Mucosa of rectum (tissue), 2 donors: ENCODE data around the gene PPP4R1.

Source experiments
- H3K27ac ChIP-seq, 2 donors: one replicate each; pipeline ENCODE4 v1.7.0; 2013; ENCODE audit warnings: inconsistent platforms in 2 of 2, low read depth in 2 of 2, low read length in 2 of 2
- H3K27me3 ChIP-seq, 2 donors: one replicate each; pipeline ENCODE4 v1.7.0; 2013; ENCODE audit warnings: low read length in 2 of 2; ENCODE audit not compliant: control insufficient read depth in 2 of 2, insufficient read depth in 2 of 2
- H3K36me3 ChIP-seq, 2 donors: one replicate each; pipeline ENCODE4 v1.7.0; 2013; ENCODE audit warnings: low read length in 2 of 2; ENCODE audit not compliant: control insufficient read depth in 2 of 2, insufficient read depth in 2 of 2
- H3K4me1 ChIP-seq, 2 donors: one replicate each; pipeline ENCODE4 v1.7.0; 2013; ENCODE audit warnings: low read length in 2 of 2, mild to moderate bottlenecking in 1 of 2; ENCODE audit not compliant: control insufficient read depth in 2 of 2, insufficient read depth in 2 of 2
- H3K4me3 ChIP-seq, 2 donors: one replicate each; pipeline ENCODE4 v1.7.0; 2013; ENCODE audit warnings: low read length in 2 of 2
- H3K9ac ChIP-seq, 2 donors: one replicate each; pipeline ENCODE4 v1.7.0; 2013; ENCODE audit warnings: low read length in 2 of 2, low read depth in 1 of 2, mild to moderate bottlenecking in 1 of 2
- H3K9me3 ChIP-seq, 2 donors: one replicate each; pipeline ENCODE4 v1.7.0; 2013; ENCODE audit warnings: low read length in 2 of 2; ENCODE audit not compliant: control insufficient read depth in 2 of 2
- donor health status: healthy.
- donor health status: Normal muscosa, but diverticular disease.

The PPP4R1 gene

GRCh38 chr18:9596226-9596625 is 18.1 kb downstream of the PPP4R1 start:
- Histone ChIP-seq H3K27me3 (no peaks in the 10 kb centered on the region), H3K27ac (no peak overlapping the region), H3K4me3 (no peak overlapping the region), H3K4me1 (peaks cover 0 to 6% of the 10 kb centered on the region in 2 donors), H3K9me3 (peaks cover 0 to 7% of the 10 kb centered on the region in 2 donors), H3K9ac (no peak overlapping the region), H3K36me3 (peaks cover 0 to 3% of the 10 kb centered on the region in 2 donors)

GRCh38 chr18:9594823-9595596 is 19.3 kb downstream of the PPP4R1 start:
- H3K4me3 ChIP-seq, result no peak overlapping the region
- peaks cover 0 to 3% of the 10 kb centered on the region in 2 donors for H3K36me3 ChIP-seq
- no peaks in the 10 kb centered on the region for H3K27me3 ChIP-seq
- peaks cover 0 to under 1% of the 10 kb centered on the region in 2 donors for H3K9me3 ChIP-seq
- peak overlapping the region in 1 of 2 donors; percentile 57 for H3K27ac ChIP-seq
- H3K4me1 ChIP-seq, result peaks cover 0 to 6% of the 10 kb centered on the region in 2 donors
- H3K9ac ChIP-seq, result no peak overlapping the region

- peaks cover 19 to 20% of the 10 kb centered on the region in 2 donors for H3K36me3 ChIP-seq
- H3K9me3 ChIP-seq, result no peaks in the 10 kb centered on the region
- no peaks in the 10 kb centered on the region for H3K27me3 ChIP-seq
- no peak overlapping the region for H3K9ac ChIP-seq
- H3K4me3 ChIP-seq, result no peak overlapping the region
- no peaks in the 10 kb centered on the region for H3K4me1 ChIP-seq
- no peak overlapping the region for H3K27ac ChIP-seq
Measured at GRCh38 chr18:9587924-9588323, 26.4 kb downstream of the PPP4R1 start.

GRCh38 chr18:9586814-9587213 is 27.5 kb downstream of the PPP4R1 start:
- H3K4me1 ChIP-seq, result no peaks in the 10 kb centered on the region
- no peak overlapping the region for H3K27ac ChIP-seq
- H3K36me3 ChIP-seq, result peaks cover 19 to 25% of the 10 kb centered on the region in 2 donors

GRCh38 chr18:9581667-9582066 is 32.7 kb downstream of the PPP4R1 start:
- no peaks in the 10 kb centered on the region for H3K9me3 ChIP-seq
- no peak overlapping the region for H3K9ac ChIP-seq
- H3K27me3 ChIP-seq, result no peaks in the 10 kb centered on the region
- no peaks in the 10 kb centered on the region for H3K4me1 ChIP-seq
- H3K27ac ChIP-seq, result no peak overlapping the region
- H3K36me3 ChIP-seq, result peaks cover 18 to 23% of the 10 kb centered on the region in 2 donors
- H3K4me3 ChIP-seq, result no peak overlapping the region

More at GRCh38 chr18:9586814-9587213, 27.5 kb downstream of the PPP4R1 start:
- H3K27me3 ChIP-seq, result no peaks in the 10 kb centered on the region
- H3K4me3 ChIP-seq, result no peak overlapping the region
- no peak overlapping the region for H3K9ac ChIP-seq
- no peaks in the 10 kb centered on the region for H3K9me3 ChIP-seq

GRCh38 chr18:9578306-9578705 is 36.1 kb downstream of the PPP4R1 start:
- no peaks in the 10 kb centered on the region for H3K9me3 ChIP-seq
- peaks cover 13 to 24% of the 10 kb centered on the region in 2 donors for H3K36me3 ChIP-seq

GRCh38 chr18:9577361-9577760 is 37.0 kb downstream of the PPP4R1 start:
- Histone ChIP-seq H3K9me3 (no peaks in the 10 kb centered on the region), H3K9ac (no peak overlapping the region), H3K27ac (no peak overlapping the region), H3K4me3 (no peak overlapping the region), H3K4me1 (peaks cover 0 to 9% of the 10 kb centered on the region in 2 donors), H3K27me3 (no peaks in the 10 kb centered on the region), H3K36me3 (peaks cover 13 to 18% of the 10 kb centered on the region in 2 donors)

More at GRCh38 chr18:9578306-9578705, 36.1 kb downstream of the PPP4R1 start:
- no peaks in the 10 kb centered on the region for H3K27me3 ChIP-seq
- H3K4me1 ChIP-seq, result peaks cover 0 to 9% of the 10 kb centered on the region in 2 donors
- H3K27ac ChIP-seq, result no peak overlapping the region
- H3K4me3 ChIP-seq, result no peak overlapping the region
- no peak overlapping the region for H3K9ac ChIP-seq

- Histone ChIP-seq H3K36me3 (peaks cover 8 to 9% of the 10 kb centered on the region in 2 donors), H3K9me3 (no peaks in the 10 kb centered on the region), H3K27ac (peak overlapping the region in 1 of 2 donors; percentile 32), H3K27me3 (no peaks in the 10 kb centered on the region), H3K4me3 (no peak overlapping the region), H3K9ac (no peak overlapping the region), H3K4me1 (peaks cover 0 to 19% of the 10 kb centered on the region in 2 donors)
Measured at GRCh38 chr18:9575558-9575957, 38.8 kb downstream of the PPP4R1 start.

GRCh38 chr18:9574473-9575115 is 39.8 kb downstream of the PPP4R1 start:
- H3K4me3 ChIP-seq, result no peak overlapping the region
- no peak overlapping the region for H3K27ac ChIP-seq
- H3K9me3 ChIP-seq, result no peaks in the 10 kb centered on the region
- no peaks in the 10 kb centered on the region for H3K27me3 ChIP-seq
- H3K4me1 ChIP-seq, result peaks cover 0 to 26% of the 10 kb centered on the region in 2 donors
- no peak overlapping the region for H3K9ac ChIP-seq
- peaks cover 7 to 8% of the 10 kb centered on the region in 2 donors for H3K36me3 ChIP-seq

GRCh38 chr18:9571546-9571945 is 42.8 kb downstream of the PPP4R1 start:
- H3K4me1 ChIP-seq, result peaks cover 0 to 28% of the 10 kb centered on the region in 2 donors
- peaks cover 10 to 14% of the 10 kb centered on the region in 2 donors for H3K36me3 ChIP-seq
- no peak overlapping the region for H3K9ac ChIP-seq
- H3K9me3 ChIP-seq, result no peaks in the 10 kb centered on the region
- H3K27me3 ChIP-seq, result no peaks in the 10 kb centered on the region
- peak overlapping the region in 1 of 2 donors; percentile 53 for H3K27ac ChIP-seq
- H3K4me3 ChIP-seq, result no peak overlapping the region
